Upper lobe of right lung (tissue), 1 donor: ENCODE data around the gene TP73. TPM values are rescaled to one million over a fixed set of nuclear protein-coding genes. Genes with fewer than 3 reads are reported as not detected.
A peak's percentile ranks its signal among the peaks of the same experiment; 100 is the strongest.

Experiments
- ATAC-seq: fragments of 200-7000 bp; cut with Tn5 transposase; one replicate; pipeline ENCODE4 v1.9.1; 2020; ENCODE audit warnings: mild to moderate bottlenecking, moderate library complexity
- DNase-seq: peaks from one replicate; pipeline ENCODE4 v3.0.0-alpha.2; 2020
- H3K27ac ChIP-seq: fragments of 200-600 bp; one replicate; pipeline ENCODE4 v1.8.0; 2022
- H3K27me3 ChIP-seq: fragments of 200-600 bp; one replicate; pipeline ENCODE4 v1.8.0; 2022; ENCODE audit warnings: mild to moderate bottlenecking
- H3K36me3 ChIP-seq: fragments of 200-600 bp; one replicate; pipeline ENCODE4 v1.8.0; 2022
- H3K4me1 ChIP-seq: fragments of 200-600 bp; one replicate; pipeline ENCODE4 v1.8.0; 2022
- H3K4me3 ChIP-seq: fragments of 200-600 bp; one replicate; pipeline ENCODE4 v1.8.0; 2022; ENCODE audit warnings: mild to moderate bottlenecking
- H3K9me3 ChIP-seq: fragments of 200-600 bp; one replicate; pipeline ENCODE4 v1.8.0; 2022
- CTCF ChIP-seq: fragments of 200-600 bp; IDR thresholded peaks from one replicate; pipeline ENCODE4 v1.8.0; 2022; ENCODE audit warnings: antibody characterized with exemption
- intact Hi-C: fragments of 100-400 bp; cut with DNase I; formaldehyde crosslinking; loops from one replicate; pipeline ENCODE4 v1.11.0; 2022
- total RNA-seq: library from RNA; stranded (reverse); fragmentation: NEBNext Ultra II Directional; extraction: Animal tissue kit (Norgen Biotek cat#: 25700); gene quantifications from one replicate; pipeline ENCODE4 v1.2.1, GENCODE V29; 2021
- donor health status: DM: no; HTN: yes; CAD: no; lungs with severe emphysema.

Gene TP73
- total RNA-seq, 1 donor from 2014 or later = 0.29 TPM

- DNase-seq = no peak
- ATAC-seq = peak; percentile 11
Measured at GRCh38 chr1:3762151-3762872, 110.0 kb downstream of the TP73 start.

GRCh38 chr1:3762873-3763228 is 110.5 kb downstream of the TP73 start:
- DNase-seq (no peak), ATAC-seq (peak; percentile 16)
- H3K27ac ChIP-seq = no peak overlapping the region
- no peak overlapping the region for H3K4me3 ChIP-seq
- TF ChIP-seq CTCF = no peak
- peaks cover 16% of the 10 kb centered on the region for H3K27me3 ChIP-seq
- H3K4me1 ChIP-seq = no peaks in the 10 kb centered on the region
- intact Hi-C loops = no loop called here
- H3K36me3 ChIP-seq = no peaks in the 10 kb centered on the region
- no peaks in the 10 kb centered on the region for H3K9me3 ChIP-seq

More at GRCh38 chr1:3762151-3762872, 110.0 kb downstream of the TP73 start:
- Histone ChIP-seq H3K4me1 (no peaks in the 10 kb centered on the region), H3K27me3 (peaks cover 16% of the 10 kb centered on the region), H3K27ac (no peak overlapping the region), H3K36me3 (no peaks in the 10 kb centered on the region), H3K9me3 (no peaks in the 10 kb centered on the region), H3K4me3 (no peak overlapping the region)
- intact Hi-C loops = no loop called here
- no peak for TF ChIP-seq CTCF

- peaks cover 16% of the 10 kb centered on the region for H3K27me3 ChIP-seq
- intact Hi-C loops = no loop called here
Measured at GRCh38 chr1:3763351-3764125, 111.2 kb downstream of the TP73 start.

GRCh38 chr1:3767328-3767925 is 115.1 kb downstream of the TP73 start:
- H3K9me3 ChIP-seq = no peaks in the 10 kb centered on the region
- no peak overlapping the region for H3K27ac ChIP-seq
- no peak for DNase-seq
- intact Hi-C loops = no loop called here
- peaks cover 2% of the 10 kb centered on the region for H3K27me3 ChIP-seq
- no peaks in the 10 kb centered on the region for H3K36me3 ChIP-seq
- peaks cover 8% of the 10 kb centered on the region for H3K4me1 ChIP-seq
- no peak for TF ChIP-seq CTCF
- H3K4me3 ChIP-seq = no peak overlapping the region
- no peak for ATAC-seq

More at GRCh38 chr1:3763351-3764125, 111.2 kb downstream of the TP73 start:
- no peaks in the 10 kb centered on the region for H3K9me3 ChIP-seq
- ATAC-seq (no peak), DNase-seq (no peak)
- no peak overlapping the region for H3K27ac ChIP-seq
- H3K4me1 ChIP-seq = no peaks in the 10 kb centered on the region
- TF ChIP-seq CTCF = no peak
- no peak overlapping the region for H3K4me3 ChIP-seq
- H3K36me3 ChIP-seq = no peaks in the 10 kb centered on the region

DNA sequence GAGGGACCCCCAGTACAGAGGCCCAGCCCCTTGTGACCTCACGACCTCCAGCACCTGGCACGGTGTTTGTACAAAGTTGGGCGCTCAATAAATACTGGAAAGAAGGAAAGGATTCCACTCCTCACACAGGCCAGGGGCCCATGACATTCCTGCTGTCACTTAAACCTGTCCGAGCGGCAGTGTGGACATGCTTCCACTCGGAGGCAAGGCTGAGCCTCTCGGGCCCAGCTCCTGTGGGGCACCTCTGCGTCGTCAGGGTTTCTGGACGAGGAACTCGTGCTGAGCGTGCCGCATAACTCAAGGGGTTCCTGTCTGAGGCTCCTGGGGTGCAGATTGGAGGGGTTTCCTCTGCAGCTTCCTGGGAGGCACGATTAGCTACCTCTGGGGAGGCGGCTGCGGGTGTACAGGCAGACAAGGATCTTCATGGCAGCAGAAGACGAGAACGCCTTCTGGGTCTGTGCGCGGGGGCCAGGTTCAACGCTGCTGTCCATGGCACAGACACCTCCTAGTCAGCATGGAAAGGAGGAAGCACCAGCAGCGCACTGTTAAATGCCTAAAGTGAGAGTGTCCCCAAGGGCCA is 116.6 kb downstream of the TP73 start:
- Histone ChIP-seq H3K36me3 (no peaks in the 10 kb centered on the region), H3K27me3 (no peaks in the 10 kb centered on the region), H3K4me3 (no peak overlapping the region), H3K4me1 (peaks cover 8% of the 10 kb centered on the region), H3K9me3 (no peaks in the 10 kb centered on the region), H3K27ac (no peak overlapping the region)
- ATAC-seq (no peak), DNase-seq (no peak)
- intact Hi-C loops = no loop called here
- TF ChIP-seq CTCF = no peak
